HEK293 (cell line): ENCODE results near the gene RHOT2.

Experiments used
- CTCF ChIA-PET: fragments of 350-600 bp; formaldehyde crosslinking; extraction: SDS; loops from one replicate; lab custom pipeline; 2021; ENCODE audit warnings: antibody characterized with exemption; lab: Yijun Ruan, JAX
- POLR2A ChIA-PET: fragments of 300-600 bp; formaldehyde crosslinking; extraction: SDS; loops from one replicate; lab custom pipeline; 2020; ENCODE audit warnings: antibody characterized with exemption, inconsistent platforms; lab: Yijun Ruan, JAX
- H3K27ac ChIP-seq: fragments of 200-500 bp; sonication (Bioruptor generic); 2 replicates; pipeline ENCODE4 v1.5.1; 2014; ENCODE audit warnings: low read depth, low read length, control low read depth, inconsistent platforms; ENCODE audit errors: extremely low read depth
- H3K36me3 ChIP-seq, 2 experiments: fragments of 200-500 bp in 1 of 2; sonication (Bioruptor generic) in 1 of 2; 1 replicate in 1 of 2; 2 replicates in 1 of 2; pipeline ENCODE4 v1.5.1; 2014 to 2017; ENCODE audit warnings: inconsistent platforms in 2 of 2, low read length in 2 of 2; ENCODE audit not compliant: control insufficient read depth in 2 of 2, insufficient read depth in 1 of 2
- H3K4me1 ChIP-seq: fragments of 200-500 bp; sonication (Bioruptor generic); 2 replicates; pipeline ENCODE4 v1.5.1; 2014; ENCODE audit warnings: mild to moderate bottlenecking, low read length, inconsistent platforms; ENCODE audit not compliant: control insufficient read depth, insufficient read depth
- H3K4me3 ChIP-seq: 2 replicates; pipeline ENCODE4 v1.5.1; 2011; ENCODE audit warnings: low read depth, mild to moderate bottlenecking, control low read depth, low read length, moderate library complexity
- H3K9me3 ChIP-seq: fragments of 200-500 bp; sonication (Bioruptor generic); 2 replicates; pipeline ENCODE4 v1.5.1; 2014; ENCODE audit warnings: low read depth, low read length, inconsistent platforms; ENCODE audit not compliant: control insufficient read depth, insufficient read depth
- BCL11B ChIP-seq: fragments of 450-650 bp; formaldehyde crosslinking; IDR thresholded peaks from 2 replicates; pipeline ENCODE4 v1.5.1; 2016; ENCODE audit warnings: low read depth, missing biosample characterization, missing genetic modification characterization
- EGR2 ChIP-seq: fragments of 450-650 bp; formaldehyde crosslinking; IDR thresholded peaks from 2 replicates; pipeline ENCODE4 v1.5.1; 2016; ENCODE audit warnings: low read depth, missing biosample characterization, missing genetic modification characterization
- GLIS2 ChIP-seq: fragments of 450-650 bp; formaldehyde crosslinking; IDR thresholded peaks from 2 replicates; pipeline ENCODE4 v1.5.1; 2016; ENCODE audit warnings: missing biosample characterization, missing genetic modification characterization
- ZBTB21 ChIP-seq: fragments of 450-650 bp; formaldehyde crosslinking; IDR thresholded peaks from 2 replicates; pipeline ENCODE4 v1.5.1; 2017; ENCODE audit warnings: missing biosample characterization, missing genetic modification characterization
- ZBTB48 ChIP-seq: fragments of 450-650 bp; formaldehyde crosslinking; IDR thresholded peaks from 2 replicates; pipeline ENCODE4 v1.5.1; 2016; ENCODE audit warnings: missing biosample characterization, missing genetic modification characterization
- ZFHX2 ChIP-seq: fragments of 450-650 bp; formaldehyde crosslinking; conservative IDR thresholded peaks from 2 replicates; pipeline ENCODE4 v1.5.1; 2016; ENCODE audit warnings: missing biosample characterization, missing genetic modification characterization
- ZFP41 ChIP-seq: fragments of 450-650 bp; formaldehyde crosslinking; IDR thresholded peaks from 2 replicates; pipeline ENCODE4 v1.5.1; 2016; ENCODE audit warnings: missing biosample characterization, missing genetic modification characterization, borderline replicate concordance
- ZFP69B ChIP-seq: fragments of 450-650 bp; formaldehyde crosslinking; IDR thresholded peaks from 2 replicates; pipeline ENCODE4 v1.5.1; 2016; ENCODE audit warnings: missing biosample characterization, missing genetic modification characterization
- ZNF16 ChIP-seq: fragments of 450-650 bp; formaldehyde crosslinking; IDR thresholded peaks from 2 replicates; pipeline ENCODE4 v1.5.1; 2016; ENCODE audit warnings: low read depth, missing biosample characterization, missing genetic modification characterization
- ZNF184 ChIP-seq: fragments of 450-650 bp; IDR thresholded peaks from 2 replicates; pipeline ENCODE4 v1.5.1; 2018; ENCODE audit warnings: missing biosample characterization, mild to moderate bottlenecking, missing genetic modification characterization
- ZNF2 ChIP-seq: fragments of 450-650 bp; formaldehyde crosslinking; IDR thresholded peaks from 2 replicates; pipeline ENCODE4 v1.5.1; 2016; ENCODE audit warnings: missing biosample characterization, missing genetic modification characterization
- ZNF214 ChIP-seq: fragments of 450-650 bp; formaldehyde crosslinking; IDR thresholded peaks from 2 replicates; pipeline ENCODE4 v1.5.1; 2017; ENCODE audit warnings: missing biosample characterization, mild to moderate bottlenecking, missing genetic modification characterization, borderline replicate concordance
- ZNF223 ChIP-seq: fragments of 450-650 bp; formaldehyde crosslinking; IDR thresholded peaks from 2 replicates; pipeline ENCODE4 v1.5.1; 2016; ENCODE audit warnings: missing biosample characterization, missing genetic modification characterization
- ZNF335 ChIP-seq: fragments of 450-650 bp; formaldehyde crosslinking; conservative IDR thresholded peaks from 2 replicates; pipeline ENCODE4 v1.5.1; 2016; ENCODE audit warnings: missing biosample characterization, missing genetic modification characterization
- ZNF416 ChIP-seq: fragments of 450-650 bp; formaldehyde crosslinking; IDR thresholded peaks from 2 replicates; pipeline ENCODE4 v1.5.1; 2016; ENCODE audit warnings: missing biosample characterization, missing genetic modification characterization
- ZNF501 ChIP-seq: fragments of 450-650 bp; formaldehyde crosslinking; IDR thresholded peaks from 2 replicates; pipeline ENCODE4 v1.5.1; 2016; ENCODE audit warnings: missing biosample characterization, missing genetic modification characterization
- ZNF555 ChIP-seq: fragments of 450-650 bp; formaldehyde crosslinking; conservative IDR thresholded peaks from 2 replicates; pipeline ENCODE4 v1.5.1; 2017; ENCODE audit warnings: missing biosample characterization, mild to moderate bottlenecking, missing genetic modification characterization, inconsistent platforms
- ZNF560 ChIP-seq: fragments of 450-650 bp; formaldehyde crosslinking; IDR thresholded peaks from 2 replicates; pipeline ENCODE4 v1.5.1; 2017; ENCODE audit warnings: missing biosample characterization, missing genetic modification characterization, borderline replicate concordance
- ZNF600 ChIP-seq: fragments of 450-650 bp; formaldehyde crosslinking; IDR thresholded peaks from 2 replicates; pipeline ENCODE4 v1.5.1; 2016; ENCODE audit warnings: missing biosample characterization, missing genetic modification characterization
- ZNF623 ChIP-seq: fragments of 450-650 bp; formaldehyde crosslinking; IDR thresholded peaks from 2 replicates; pipeline ENCODE4 v1.5.1; 2016; ENCODE audit warnings: missing biosample characterization, missing genetic modification characterization
- ZNF660 ChIP-seq: fragments of 450-650 bp; IDR thresholded peaks from 2 replicates; pipeline ENCODE4 v1.5.1; 2018; ENCODE audit warnings: missing biosample characterization, mild to moderate bottlenecking, missing genetic modification characterization
- TF ChIP-seq, protein P1 (sequence below): fragments of 450-650 bp; formaldehyde crosslinking; IDR thresholded peaks from 2 replicates; pipeline ENCODE4 v1.5.1; 2016; ENCODE audit warnings: missing biosample characterization, missing genetic modification characterization
- TF ChIP-seq, protein P2 (sequence below): fragments of 450-650 bp; formaldehyde crosslinking; IDR thresholded peaks from 2 replicates; pipeline ENCODE4 v1.5.1; 2017; ENCODE audit warnings: missing biosample characterization, missing genetic modification characterization
- TF ChIP-seq, protein P3 (sequence below): fragments of 450-650 bp; formaldehyde crosslinking; IDR thresholded peaks from 2 replicates; pipeline ENCODE4 v1.5.1; 2017; ENCODE audit warnings: missing biosample characterization, missing genetic modification characterization
- TF ChIP-seq, protein P4 (sequence below): fragments of 450-650 bp; formaldehyde crosslinking; IDR thresholded peaks from 2 replicates; pipeline ENCODE4 v1.5.1; 2016; ENCODE audit warnings: missing biosample characterization, missing genetic modification characterization

The RHOT2 gene

DNA sequence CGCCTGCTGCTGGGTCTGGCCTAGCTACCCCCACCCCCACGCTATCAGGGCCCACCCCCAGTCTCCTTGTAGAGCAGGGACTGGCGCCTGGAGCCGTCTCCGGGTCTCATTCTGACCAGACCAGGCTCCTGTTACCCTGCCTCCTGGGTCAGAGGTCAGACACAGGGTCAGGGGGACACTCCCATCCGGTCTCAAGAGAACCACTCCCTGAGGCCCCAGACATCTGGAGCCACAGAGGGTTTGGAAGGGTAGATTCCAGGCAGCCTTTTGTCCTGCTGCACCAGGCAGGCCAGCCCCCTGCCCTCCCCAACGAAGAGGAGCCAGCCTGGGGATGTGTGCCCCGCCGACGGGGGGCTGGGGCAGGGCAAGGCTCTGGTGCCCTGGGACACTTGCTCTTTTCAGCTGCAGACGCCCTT, 38.1 kb upstream of the RHOT2 start (continued):
- no peak for TF ChIP-seq ZNF555
- no peak for TF ChIP-seq ZNF501 (tag by site-specific recombination)
- TF ChIP-seq ZNF214 (tag by site-specific recombination), result no peak
- TF ChIP-seq ZNF416 (tag by site-specific recombination), result no peak
- TF ChIP-seq ZFP69B (tag by site-specific recombination), result no peak
- TF ChIP-seq ZBTB48, result no peak

DNA sequence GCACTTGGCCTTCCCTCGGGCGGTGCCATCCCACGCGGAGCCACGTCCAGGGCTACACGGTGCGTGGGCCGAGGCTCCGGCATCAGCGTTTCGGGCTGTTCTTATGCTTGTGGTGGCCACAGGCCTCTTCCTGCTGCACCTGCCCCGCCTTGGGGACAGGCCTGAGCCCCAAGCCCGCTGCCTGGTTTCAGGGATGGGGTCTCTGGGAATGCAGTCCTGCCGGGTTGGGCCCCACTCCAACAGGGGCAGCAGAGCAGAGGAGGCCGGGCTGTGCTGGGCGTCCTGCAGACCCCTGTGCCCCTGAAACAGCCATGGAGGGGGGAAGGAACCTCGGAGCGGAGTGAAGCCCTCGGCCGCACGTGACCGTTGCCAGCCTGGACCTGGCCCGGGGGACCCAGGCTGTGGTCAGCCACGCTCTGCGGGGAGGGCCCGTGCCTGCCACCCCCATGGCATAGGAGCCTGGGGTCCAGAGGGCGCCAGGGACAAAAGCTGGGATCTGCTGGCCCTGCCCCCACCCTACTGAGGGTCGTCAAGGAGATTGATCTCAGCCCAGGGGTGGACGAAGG, 37.6 kb upstream of the RHOT2 start:
- Histone ChIP-seq H3K9me3 (no peaks in the 10 kb centered on the region), H3K4me3 (no peak overlapping the region)
- POLR2A ChIA-PET, result interaction anchor here (0.6 kb wide), 1 partner anchor 108 kb away, joined by 4 read pairs; no protein-coding TSS in a partner anchor
- TF ChIP-seq ZNF600 (tag by site-specific recombination) (peak; percentile 56), ZNF335 (tag by site-specific recombination) (no peak), GLIS2 (tag by site-specific recombination) (peak; percentile 7; the same call in 1 of the 2 replicates), EGR2 (tag by site-specific recombination) (peak; percentile 79), ZFHX2 (tag by site-specific recombination) (peak; percentile 82), ZNF2 (tag by site-specific recombination) (no peak), ZNF623 (tag by site-specific recombination) (peak; percentile 19; the same call in 1 of the 2 replicates), ZBTB21 (tag by site-specific recombination) (no peak)
- TF ChIP-seq, protein P1, sequence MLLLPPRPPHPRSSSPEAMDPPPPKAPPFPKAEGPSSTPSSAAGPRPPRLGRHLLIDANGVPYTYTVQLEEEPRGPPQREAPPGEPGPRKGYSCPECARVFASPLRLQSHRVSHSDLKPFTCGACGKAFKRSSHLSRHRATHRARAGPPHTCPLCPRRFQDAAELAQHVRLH (tag by site-specific recombination), result no peak
- TF ChIP-seq, protein P2, sequence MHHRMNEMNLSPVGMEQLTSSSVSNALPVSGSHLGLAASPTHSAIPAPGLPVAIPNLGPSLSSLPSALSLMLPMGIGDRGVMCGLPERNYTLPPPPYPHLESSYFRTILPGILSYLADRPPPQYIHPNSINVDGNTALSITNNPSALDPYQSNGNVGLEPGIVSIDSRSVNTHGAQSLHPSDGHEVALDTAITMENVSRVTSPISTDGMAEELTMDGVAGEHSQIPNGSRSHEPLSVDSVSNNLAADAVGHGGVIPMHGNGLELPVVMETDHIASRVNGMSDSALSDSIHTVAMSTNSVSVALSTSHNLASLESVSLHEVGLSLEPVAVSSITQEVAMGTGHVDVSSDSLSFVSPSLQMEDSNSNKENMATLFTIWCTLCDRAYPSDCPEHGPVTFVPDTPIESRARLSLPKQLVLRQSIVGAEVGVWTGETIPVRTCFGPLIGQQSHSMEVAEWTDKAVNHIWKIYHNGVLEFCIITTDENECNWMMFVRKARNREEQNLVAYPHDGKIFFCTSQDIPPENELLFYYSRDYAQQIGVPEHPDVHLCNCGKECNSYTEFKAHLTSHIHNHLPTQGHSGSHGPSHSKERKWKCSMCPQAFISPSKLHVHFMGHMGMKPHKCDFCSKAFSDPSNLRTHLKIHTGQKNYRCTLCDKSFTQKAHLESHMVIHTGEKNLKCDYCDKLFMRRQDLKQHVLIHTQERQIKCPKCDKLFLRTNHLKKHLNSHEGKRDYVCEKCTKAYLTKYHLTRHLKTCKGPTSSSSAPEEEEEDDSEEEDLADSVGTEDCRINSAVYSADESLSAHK (tag by site-specific recombination), result no peak
- TF ChIP-seq, protein P3, sequence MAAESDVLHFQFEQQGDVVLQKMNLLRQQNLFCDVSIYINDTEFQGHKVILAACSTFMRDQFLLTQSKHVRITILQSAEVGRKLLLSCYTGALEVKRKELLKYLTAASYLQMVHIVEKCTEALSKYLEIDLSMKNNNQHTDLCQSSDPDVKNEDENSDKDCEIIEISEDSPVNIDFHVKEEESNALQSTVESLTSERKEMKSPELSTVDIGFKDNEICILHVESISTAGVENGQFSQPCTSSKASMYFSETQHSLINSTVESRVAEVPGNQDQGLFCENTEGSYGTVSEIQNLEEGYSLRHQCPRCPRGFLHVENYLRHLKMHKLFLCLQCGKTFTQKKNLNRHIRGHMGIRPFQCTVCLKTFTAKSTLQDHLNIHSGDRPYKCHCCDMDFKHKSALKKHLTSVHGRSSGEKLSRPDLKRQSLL (tag by site-specific recombination), result peak; percentile 34; the same call in 1 of the 2 replicates
- TF ChIP-seq, all 188 proteins: peak for 6
- Histone ChIP-seq H3K27ac (peak overlapping the region; percentile 24; the same call in 1 of the 2 replicates), H3K4me1 (peaks cover 2% of the 10 kb centered on the region; the same call in 1 of the 2 replicates), H3K36me3 (peaks cover 0 to 20% of the 10 kb centered on the region in 2 experiments; a peak in 1 of 3 replicates)
- CTCF ChIA-PET, result no interaction called here

DNA sequence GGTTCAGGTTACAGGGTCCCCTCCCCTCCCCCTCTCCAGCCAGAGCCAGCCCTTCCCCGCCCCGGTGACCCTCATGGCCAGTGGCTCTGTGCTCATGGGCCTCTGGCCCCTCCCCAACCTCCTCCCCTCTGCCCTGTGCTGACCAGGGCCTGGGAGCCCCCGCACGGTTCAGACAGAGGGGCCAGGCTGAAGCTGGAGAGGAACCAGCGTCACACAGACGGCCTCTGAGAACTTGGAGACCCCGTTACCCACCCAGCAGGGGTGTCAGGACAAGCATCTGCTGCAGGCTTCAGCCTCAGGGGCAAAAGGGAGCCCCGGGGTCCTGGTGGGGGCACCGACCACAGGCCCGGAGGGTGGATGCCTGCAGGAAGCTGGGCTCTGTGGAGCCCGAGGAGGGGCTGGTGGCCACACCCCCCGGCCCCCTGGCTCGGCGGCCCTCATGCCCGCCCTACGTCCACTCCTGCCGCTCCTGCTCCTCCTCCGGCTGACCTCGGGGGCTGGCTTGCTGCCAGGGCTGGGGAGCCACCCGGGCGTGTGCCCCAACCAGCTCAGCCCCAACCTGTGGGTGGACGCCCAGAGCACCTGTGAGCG, 37.0 kb upstream of the RHOT2 start, which contains the start of gene WFIKKN1:
Gene WFIKKN1, plus strand, starts transcription at position 171 of the 591 bp plus-strand sequence. Its CDS starts 269 bp downstream, at position 440.
- Histone ChIP-seq H3K9me3 (no peaks in the 10 kb centered on the region), H3K36me3 (peaks cover 0 to 20% of the 10 kb centered on the region in 2 experiments; a peak in 1 of 3 replicates), H3K4me1 (peaks cover 2% of the 10 kb centered on the region; the same call in 1 of the 2 replicates), H3K27ac (peak within 1 kb of the TSS; percentile 24; the same call in 1 of the 2 replicates), H3K4me3 (no peak within 1 kb of the TSS)
- ChIA-PET POLR2A (interaction anchor here (0.7 kb wide), 1 partner anchor 13 kb away, joined by 3 read pairs; no protein-coding TSS in a partner anchor), CTCF (interaction anchor here (0.7 kb wide), 1 partner anchor 28 kb away, joined by 4 read pairs; no protein-coding TSS in a partner anchor)
- no peak for TF ChIP-seq ZNF223
- TF ChIP-seq BCL11B, result peak; percentile 62; the same call in 1 of the 2 replicates
- peak; percentile 60 for TF ChIP-seq ZFHX2 (tag by site-specific recombination)
- no peak for TF ChIP-seq ZNF16 (tag by site-specific recombination)
- no peak for TF ChIP-seq ZNF660 (tag by site-specific recombination)
- TF ChIP-seq ZNF560 (tag by site-specific recombination), result no peak
- TF ChIP-seq, protein P4, sequence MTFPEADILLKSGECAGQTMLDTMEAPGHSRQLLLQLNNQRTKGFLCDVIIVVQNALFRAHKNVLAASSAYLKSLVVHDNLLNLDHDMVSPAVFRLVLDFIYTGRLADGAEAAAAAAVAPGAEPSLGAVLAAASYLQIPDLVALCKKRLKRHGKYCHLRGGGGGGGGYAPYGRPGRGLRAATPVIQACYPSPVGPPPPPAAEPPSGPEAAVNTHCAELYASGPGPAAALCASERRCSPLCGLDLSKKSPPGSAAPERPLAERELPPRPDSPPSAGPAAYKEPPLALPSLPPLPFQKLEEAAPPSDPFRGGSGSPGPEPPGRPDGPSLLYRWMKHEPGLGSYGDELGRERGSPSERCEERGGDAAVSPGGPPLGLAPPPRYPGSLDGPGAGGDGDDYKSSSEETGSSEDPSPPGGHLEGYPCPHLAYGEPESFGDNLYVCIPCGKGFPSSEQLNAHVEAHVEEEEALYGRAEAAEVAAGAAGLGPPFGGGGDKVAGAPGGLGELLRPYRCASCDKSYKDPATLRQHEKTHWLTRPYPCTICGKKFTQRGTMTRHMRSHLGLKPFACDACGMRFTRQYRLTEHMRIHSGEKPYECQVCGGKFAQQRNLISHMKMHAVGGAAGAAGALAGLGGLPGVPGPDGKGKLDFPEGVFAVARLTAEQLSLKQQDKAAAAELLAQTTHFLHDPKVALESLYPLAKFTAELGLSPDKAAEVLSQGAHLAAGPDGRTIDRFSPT, result peak; percentile 86
- TF ChIP-seq ZFP41 (tag by site-specific recombination), result no peak
- no peak for TF ChIP-seq ZNF184
